RPMI7951 (cell line): ENCODE measurements around the gene COASY. TPM values are rescaled to one million over a fixed set of nuclear protein-coding genes. Genes with fewer than 3 reads are reported as not detected.
A peak's percentile ranks its signal among the peaks of the same experiment; 100 is the strongest.
"Not testable (repeated sequence)": the region's sequence is repeated elsewhere in the genome, so short reads cannot be mapped to it uniquely, and the experiment has no call there.

Experiments
- DNase-seq: peaks from one replicate; pipeline ENCODE4 v3.0.0-alpha.2; 2012; ENCODE audit warnings: low read depth
- total RNA-seq: library from RNA; depleted of rRNA; stranded (reverse); fragments of >200 nt; shearing (Covaris generic); gene quantifications from 2 replicates; pipeline ENCODE4 v1.2.3, GENCODE V29; 2014

COASY gene
- total RNA-seq, 1 experiment from 2014 or later: 17.8 TPM

DNA sequence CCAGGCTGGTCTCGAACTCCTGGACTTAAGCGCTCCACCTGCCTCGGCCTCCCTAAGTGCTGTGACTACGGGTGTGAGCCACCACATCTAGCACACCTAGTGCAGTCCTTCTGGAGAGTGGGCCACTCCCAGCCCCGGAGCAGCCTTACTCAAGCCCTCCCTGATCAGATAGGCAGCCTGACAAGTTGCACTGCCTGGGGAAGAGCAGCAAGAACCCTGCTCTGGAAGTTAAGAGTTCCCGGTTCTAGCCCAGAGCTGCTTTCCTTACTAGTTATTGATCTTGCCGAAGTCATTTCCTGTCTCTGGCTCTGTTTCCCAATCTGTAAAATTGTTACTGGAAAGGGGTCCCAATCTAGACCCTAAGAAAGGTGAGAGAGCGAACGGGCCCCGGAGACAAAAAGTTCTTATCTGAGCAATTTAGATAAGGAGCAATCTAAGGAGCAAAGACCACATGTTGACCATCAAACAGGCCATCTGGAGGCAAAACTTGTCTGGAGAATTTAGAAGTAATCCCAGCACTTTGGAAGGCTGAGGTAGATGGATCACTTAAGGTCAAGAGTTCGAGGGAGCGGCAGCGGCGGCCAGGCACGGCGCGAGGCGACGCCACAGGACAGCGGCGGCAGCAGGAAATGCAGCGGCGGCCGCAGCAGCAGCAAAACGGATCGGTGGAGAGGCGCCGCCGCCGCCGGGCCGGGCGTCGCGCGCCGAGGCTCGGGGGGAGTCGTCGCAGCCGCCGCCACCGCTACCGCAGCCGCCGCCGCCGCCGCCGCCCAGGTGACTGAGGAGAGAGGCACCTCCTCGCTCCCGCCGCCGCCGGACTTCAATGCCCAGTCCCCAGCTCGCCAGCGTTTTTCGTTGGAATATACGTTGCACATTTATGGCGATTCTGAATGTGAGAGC, 30.2 kb upstream of the COASY start:
- DNase-seq: peak; percentile 59

DNA sequence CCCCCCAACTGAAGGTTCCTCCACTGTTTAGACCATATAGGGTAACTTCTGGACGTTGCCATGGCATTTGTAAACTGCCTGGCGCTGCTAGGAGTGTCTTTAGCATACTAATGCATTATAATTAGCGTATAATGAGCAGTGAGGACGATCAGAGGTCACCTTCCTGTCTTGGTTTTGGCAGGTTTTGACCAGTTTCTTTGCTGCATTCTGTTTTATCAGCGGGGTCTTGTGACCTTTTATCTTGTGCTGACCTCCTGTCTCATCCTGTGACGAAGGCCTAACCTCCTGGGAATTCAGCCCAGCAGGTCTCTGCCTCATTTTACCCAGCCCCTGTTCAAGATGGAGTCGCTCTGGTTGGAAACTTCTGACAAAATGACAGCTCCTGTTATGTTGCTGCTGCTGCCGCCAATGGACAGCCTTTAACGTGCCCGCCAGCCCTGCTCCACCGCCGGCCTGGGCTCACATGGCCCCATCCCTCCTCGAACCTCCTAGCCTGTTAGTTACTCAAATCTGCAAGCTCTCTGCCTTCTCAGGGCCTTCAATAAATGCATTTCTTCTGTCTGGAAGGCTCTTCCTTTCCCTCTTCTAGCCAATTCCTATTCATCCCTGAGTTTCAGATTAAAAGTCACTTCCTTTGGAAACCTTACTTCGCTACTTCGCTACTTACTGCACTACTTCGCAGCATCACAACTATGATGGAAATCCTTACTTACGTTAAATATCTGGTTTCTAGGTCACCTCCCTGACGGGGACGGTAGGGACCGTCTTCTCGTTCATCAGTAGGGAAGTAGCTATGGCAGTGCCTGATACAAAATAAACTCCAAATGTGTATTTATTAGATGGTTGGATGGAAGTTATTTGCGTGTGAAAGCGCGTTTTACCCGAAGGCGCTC, 26.5 kb upstream of the COASY start:
- DNase-seq: no peak

DNA sequence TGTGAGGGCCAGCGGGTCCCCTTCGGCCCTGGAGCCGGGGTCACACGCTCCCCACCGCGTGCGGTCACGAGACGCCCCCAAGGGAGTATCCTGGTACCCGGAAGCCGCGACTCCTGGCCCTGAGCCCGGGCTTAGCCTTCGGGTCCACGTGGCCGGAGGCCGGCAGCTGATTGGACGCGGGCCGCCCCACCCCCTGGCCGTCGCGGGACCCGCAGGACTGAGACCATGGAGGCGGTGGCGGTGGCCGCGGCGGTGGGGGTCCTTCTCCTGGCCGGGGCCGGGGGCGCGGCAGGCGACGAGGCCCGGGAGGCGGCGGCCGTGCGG, 25.9 kb upstream of the COASY start, which contains the start of gene NAGLU:
Gene NAGLU, plus strand, starts transcription at position 194 of the 324 bp plus-strand sequence. Its CDS starts 32 bp downstream, at position 226.
- peak; percentile 88 for DNase-seq

DNA sequence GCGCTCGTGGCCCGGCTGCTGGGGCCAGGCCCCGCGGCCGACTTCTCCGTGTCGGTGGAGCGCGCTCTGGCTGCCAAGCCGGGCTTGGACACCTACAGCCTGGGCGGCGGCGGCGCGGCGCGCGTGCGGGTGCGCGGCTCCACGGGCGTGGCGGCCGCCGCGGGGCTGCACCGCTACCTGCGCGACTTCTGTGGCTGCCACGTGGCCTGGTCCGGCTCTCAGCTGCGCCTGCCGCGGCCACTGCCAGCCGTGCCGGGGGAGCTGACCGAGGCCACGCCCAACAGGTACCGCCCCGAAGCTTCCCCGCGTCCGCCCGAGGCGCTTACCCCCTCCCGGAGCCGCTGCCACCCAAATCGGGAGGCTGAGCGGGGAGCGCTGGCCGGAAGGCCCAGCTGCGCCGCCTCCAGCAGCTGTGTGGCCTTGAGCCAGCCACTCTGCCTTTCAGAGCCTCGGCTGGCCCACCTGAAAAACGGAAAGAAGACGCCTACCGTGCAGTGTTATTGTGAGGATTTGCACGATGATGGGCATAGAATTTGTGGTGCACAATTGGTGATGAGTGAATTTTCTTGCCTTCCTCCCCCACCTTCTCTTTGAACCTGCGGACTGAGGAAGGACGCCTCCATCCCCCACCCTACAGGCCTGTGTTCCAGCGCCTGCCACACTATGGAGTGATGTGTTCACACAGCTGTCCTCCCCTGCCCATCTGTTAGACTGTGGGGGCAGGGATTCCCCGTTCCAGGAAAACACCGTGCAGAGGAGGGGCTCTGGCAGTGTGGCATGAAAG, 25.4 kb upstream of the COASY start:
- peak; percentile 86 for DNase-seq

DNA sequence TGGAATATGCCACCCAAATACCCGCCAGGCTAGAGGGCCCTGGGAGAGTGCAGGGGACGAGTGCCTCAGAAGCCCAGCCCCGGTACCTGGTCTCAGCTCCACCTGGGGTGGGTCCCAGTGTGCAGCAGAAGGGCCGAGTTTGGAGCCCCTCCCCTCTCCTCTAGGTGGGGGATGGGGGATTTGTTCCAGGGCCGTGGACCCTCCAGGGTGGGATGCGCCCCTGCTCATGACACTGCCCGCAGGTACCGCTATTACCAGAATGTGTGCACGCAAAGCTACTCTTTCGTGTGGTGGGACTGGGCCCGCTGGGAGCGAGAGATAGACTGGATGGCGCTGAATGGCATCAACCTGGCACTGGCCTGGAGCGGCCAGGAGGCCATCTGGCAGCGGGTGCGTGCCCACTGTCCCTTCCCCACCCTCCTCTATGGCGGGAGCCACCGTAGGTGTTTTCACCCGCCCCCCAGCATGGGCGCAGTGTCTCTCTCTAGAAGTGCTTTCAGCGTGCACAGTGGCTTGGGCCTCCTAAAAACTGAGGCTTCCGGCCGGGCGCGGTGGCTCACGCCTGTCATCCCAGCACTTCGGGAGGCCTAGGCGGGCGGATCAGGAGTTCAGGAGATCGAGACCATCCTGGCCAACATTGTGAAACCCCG, 24.7 kb upstream of the COASY start:
- DNase-seq: no peak

DNA sequence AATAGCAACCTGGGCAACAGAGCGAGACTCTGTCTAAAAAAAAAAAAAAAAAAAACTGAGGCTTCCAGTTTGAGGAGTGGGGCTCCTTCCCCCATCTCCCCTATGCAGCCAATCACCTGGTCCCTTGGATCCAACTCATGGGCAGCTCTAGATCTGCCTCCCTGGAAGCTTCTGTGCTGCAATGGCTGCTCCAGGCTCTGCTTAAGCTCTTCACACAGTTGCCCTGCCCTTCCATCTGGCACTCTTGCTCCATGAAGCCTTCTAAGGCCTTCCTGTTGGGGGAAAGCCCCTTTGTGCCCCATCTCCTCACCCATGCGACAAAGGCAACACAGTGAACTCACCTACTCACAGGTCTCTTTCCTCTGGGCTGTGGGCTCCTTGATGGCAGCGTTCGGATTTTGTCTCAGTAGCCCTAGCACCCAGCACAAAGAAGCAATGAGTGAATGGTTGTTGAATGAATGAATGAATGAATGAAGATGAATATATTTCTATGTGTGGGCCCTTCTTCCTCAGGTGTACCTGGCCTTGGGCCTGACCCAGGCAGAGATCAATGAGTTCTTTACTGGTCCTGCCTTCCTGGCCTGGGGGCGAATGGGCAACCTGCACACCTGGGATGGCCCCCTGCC, 24.0 kb upstream of the COASY start:
- DNase-seq: no peak

DNA sequence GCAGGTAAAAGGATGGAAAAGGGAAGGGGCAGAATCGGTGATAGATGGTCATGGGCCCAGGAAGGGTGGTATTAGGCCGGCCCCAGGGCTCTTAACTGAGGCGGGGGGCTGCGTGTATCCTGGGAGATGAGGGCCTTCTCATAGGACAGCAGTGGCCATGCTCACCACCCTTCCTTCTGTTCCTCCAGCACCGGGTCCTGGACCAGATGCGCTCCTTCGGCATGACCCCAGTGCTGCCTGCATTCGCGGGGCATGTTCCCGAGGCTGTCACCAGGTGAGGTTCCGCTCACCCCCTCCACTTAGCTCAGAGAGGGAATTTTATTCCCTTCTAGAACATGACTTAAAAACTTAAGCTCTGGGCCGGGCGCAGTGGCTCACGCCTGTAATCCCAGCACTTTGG, 23.5 kb upstream of the COASY start:
- no peak for DNase-seq

DNA sequence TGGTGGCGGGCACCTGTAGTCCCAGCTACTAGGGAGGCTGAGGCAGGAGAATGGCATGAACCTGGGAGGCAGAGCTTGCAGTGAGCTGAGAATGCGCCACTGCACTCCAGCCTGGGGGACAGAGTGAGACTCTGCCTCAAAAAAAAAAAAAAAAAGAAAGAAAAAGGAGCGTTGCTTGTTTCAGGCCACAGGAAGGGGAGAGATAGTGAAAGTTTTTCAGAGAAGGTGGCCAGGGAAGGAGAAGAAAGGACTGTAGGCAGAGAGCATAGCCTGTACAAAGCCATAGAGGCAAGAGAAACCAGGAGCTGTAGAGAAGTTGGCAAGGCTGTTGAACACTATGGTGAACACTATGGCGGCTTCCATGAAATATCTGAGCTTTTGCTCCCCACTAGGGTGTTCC, 21.4 kb upstream of the COASY start:
- DNase-seq: not testable (repeated sequence)

DNA sequence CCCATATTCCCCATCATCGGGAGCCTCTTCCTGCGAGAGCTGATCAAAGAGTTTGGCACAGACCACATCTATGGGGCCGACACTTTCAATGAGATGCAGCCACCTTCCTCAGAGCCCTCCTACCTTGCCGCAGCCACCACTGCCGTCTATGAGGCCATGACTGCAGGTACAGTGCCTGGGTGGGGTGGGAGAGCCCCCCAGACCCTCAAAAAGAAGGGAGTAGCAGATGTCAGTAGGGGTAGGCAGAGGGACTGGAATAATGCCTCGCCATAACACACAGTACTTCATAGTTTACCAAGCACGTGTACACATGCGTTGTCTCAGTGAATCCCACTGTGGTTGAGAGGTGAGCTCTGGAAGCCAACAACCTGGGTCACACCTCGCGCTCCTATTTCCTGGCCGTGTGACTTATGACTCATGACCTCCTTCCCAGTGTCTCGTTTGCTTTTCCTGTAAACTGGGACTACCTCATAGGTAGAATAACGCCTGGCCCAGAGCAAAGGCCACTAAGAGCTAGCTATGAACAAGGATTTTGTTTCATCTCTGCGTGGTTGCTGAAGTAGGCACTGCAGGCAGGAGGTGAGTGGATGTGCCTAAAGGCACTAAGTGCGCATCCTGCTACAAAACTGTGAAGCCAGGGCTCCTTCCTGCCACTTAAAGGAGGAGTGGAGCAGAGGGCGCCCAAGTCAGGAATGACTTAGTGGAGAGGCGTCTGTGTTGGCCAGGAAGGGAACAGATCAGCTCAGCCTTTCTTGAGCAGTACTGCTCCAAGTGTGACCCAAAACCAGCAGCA, 20.7 kb upstream of the COASY start:
- DNase-seq: no peak

DNA sequence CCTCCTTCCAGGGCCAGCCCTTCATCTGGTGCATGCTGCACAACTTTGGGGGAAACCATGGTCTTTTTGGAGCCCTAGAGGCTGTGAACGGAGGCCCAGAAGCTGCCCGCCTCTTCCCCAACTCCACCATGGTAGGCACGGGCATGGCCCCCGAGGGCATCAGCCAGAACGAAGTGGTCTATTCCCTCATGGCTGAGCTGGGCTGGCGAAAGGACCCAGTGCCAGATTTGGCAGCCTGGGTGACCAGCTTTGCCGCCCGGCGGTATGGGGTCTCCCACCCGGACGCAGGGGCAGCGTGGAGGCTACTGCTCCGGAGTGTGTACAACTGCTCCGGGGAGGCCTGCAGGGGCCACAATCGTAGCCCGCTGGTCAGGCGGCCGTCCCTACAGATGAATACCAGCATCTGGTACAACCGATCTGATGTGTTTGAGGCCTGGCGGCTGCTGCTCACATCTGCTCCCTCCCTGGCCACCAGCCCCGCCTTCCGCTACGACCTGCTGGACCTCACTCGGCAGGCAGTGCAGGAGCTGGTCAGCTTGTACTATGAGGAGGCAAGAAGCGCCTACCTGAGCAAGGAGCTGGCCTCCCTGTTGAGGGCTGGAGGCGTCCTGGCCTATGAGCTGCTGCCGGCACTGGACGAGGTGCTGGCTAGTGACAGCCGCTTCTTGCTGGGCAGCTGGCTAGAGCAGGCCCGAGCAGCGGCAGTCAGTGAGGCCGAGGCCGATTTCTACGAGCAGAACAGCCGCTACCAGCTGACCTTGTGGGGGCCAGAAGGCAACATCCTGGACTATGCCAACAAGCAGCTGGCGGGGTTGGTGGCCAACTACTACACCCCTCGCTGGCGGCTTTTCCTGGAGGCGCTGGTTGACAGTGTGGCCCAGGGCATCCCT, 18.5 kb upstream of the COASY start:
- no peak for DNase-seq

DNA sequence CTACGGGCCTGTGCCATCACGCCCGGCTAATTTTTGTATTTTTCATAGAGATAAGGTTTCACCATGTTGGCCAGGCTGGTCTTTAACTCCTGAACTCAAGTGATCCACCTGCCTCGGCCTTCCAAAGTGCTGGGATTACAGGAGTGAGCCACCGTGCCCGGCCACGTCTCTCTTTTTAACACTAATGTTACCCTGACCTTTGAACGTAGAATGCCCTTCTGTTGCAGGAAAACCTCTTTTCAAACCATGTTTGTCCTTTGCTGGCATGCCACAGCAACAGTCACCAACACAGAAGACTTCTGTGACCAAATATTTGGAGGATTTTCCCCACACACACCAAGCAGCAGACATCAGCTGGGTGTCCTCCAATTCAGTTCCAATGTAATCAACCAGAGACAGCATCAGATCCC, 17.1 kb upstream of the COASY start:
- no peak for DNase-seq

DNA sequence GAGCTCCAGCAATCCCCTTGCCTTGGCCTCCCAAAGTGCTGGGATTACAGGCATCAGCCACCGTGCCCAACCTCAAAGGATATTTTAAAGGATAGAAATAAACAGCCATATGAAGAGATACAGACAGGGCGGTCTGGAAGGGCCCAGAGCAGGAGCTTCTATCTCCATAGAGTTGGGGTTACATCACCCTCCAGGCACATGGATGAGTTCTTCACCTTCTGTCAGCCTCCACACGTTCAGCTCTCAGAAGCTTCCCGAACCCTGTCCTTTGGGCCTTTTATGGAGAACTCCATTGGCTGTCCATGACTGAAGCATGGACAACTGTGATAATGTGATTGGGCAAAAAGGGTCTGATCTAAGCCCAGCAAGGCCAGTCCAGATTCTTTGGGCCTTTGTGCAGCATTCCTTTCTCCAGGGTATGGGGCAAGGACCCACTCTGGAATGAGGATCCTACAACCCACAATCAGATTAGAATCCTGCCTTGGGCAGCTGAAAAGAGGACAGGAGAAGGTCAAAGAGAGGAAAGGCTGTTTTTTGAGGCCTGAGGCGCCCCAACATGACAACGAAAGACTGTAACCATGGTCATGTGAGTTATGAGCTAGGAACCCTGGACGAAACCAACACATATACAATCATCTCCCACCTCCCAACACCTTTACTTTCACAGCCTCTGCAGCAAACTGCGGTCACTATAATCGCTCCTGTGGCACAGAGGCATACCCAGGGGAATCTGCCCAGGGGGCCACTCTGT, 16.0 kb upstream of the COASY start:
- DNase-seq: not testable (repeated sequence)

DNA sequence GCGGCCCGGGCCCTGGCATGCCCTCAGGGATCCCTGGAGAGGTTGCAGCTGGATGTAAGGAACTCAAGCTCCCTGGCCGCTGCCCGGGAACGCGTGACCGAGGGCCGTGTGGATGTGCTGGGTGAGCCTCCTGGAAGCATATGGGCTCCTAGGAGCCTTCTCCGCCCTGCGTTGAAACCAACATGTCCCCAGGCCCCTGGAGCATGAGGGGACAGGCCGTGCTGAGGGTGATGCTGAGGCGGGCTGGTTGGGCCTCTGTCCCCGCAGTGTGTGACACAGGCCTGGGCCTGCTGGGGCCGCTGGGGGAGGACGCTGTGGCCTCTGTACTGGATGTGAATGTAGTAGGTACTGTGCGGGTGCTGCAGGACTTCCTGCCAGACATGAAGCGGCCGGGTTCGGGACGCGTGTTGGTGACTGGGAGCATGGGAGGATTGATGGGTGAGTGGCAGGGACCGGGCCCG, 14.9 kb upstream of the COASY start:
- no peak for DNase-seq

DNA sequence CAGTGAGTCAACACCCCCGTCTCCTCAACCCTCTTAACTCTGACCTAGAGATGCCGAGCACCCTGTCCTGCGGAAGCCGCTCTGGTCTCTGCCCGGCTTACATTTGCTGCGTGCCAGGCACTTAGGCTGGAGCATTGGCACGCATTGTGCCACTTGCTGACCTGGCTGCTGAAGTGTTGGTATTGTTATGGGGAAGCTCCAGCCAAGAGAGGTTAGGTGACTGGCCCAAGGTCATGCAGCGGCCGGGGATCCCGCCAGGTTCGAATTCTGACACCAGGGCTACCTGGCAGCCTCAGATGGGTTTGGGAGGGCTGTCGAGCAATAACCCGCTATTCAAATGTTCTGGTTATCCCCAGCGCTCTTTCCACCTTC, 14.3 kb upstream of the COASY start:
- no peak for DNase-seq

DNA sequence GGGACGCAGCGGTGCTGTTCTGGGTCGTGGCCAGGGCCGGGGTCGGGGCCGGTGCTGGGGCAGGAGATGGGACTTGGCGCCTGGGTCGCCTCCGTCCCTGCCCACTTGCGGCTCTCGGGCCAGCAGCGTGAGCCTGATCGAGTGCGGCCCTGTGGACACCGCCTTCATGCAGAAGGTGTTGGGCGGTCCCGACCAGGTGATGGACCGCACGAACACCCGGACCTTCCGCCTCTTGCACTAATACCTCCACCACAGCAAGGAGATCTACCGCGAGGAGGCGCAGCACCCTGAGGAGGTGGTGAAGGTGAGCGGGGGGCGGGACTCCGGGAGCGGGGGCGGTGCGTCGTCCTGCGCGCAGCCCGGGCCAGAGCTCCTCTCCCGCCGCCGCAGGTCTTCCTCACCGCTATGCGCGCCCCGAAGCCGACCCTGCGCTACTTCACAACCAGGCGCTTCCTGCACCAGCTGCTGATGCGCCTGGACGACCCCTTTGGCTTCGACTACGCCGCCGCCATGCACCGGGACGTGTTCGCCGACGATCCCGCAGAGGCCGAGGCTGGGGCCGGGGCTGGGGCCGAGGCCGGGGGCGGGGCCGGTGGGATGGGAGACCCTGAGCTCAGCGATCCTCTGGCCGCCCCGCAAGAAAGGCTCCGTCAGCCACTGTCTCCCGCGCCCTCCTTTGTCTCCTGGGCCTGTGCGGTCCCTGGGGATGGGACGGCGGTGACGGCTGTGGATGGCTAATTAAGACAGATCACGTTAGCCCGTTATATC, 13.7 kb upstream of the COASY start:
- DNase-seq: no peak

DNA sequence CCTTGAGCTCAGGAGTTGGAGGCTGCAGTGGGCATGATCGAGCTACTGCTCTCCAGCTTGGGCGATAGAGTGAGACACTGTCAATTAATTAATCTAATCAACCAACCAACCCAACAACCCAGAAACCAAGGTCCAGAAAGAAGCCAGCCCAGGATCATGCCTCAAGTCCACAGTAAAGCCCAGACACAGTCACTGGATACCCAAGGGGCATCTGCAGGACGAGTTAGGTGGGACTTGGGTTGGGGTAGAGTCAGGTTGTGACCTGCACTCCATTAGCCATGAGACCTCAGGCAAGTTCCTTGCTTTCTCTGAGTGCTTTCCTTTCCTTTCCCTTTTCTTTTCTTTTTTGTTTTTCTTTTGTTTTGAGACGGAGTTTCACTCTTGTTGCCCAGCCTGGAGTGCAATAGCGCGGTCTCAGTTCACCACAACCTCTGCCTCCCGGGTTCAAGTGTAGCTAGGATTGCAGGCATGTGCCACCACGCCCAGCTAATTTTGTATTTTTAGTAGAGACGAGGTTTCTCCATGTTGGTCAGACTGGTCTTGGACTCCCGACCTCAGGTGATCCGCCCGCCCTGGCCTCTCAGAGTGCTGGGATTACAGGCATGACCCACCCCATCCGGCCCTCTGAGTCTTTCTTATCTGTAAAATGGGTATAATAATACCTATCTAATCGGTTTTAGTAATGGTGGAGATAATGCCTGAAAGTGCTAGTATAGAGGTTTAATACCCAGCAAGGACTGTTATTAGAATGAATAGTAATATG, 12.8 kb upstream of the COASY start:
- no peak for DNase-seq

DNA sequence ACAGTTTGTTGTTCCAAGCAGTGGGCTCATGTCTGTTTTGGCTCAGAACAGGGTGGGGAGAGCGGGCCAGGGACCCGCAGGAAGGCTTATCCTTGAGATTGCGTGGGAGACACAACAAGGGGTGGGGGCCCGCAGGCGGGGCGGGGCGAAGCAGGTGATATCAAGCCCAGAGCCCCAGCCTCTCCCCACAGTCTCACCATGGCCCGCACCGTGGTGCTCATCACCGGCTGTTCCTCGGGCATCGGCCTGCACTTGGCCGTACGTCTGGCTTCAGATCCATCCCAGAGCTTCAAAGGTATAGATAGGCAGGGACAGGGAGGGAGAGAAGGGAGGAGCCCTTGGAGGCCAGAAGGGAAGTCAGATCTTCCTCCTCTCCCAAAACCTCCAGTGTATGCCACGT, 9.2 kb upstream of the COASY start, which contains the start of gene HSD17B1:
Gene HSD17B1, plus strand, starts transcription at position 188 of the 400 bp plus-strand sequence. Its CDS starts 11 bp downstream, at position 199.
- DNase-seq: not testable (repeated sequence)
